Lung (tissue), 12 donors: ENCODE data around the gene LAMB4. TPM values are rescaled to one million over a fixed set of nuclear protein-coding genes. Genes with fewer than 3 reads are reported as not detected.

ENCODE experiments used
- ATAC-seq: fragments of 200-7000 bp; cut with Tn5 transposase; one replicate; pipeline ENCODE4 v1.9.1; 2020; ENCODE audit warnings: moderate number of reproducible peaks; ENCODE audit not compliant: insufficient read depth, low FRiP score
- DNase-seq, 3 donors: peaks; one replicate each; pipeline ENCODE4 v3.0.0-alpha.2; 2013 to 2017
- H3K27ac ChIP-seq, 2 donors: one replicate each; pipeline ENCODE4 v1.5.1; 2013; ENCODE audit warnings: mild to moderate bottlenecking in 2 of 2, moderate library complexity in 2 of 2, control low read depth in 1 of 2, inconsistent platforms in 1 of 2, low read depth in 1 of 2, low read length in 1 of 2
- H3K27me3 ChIP-seq, 3 donors: one replicate each; pipeline ENCODE4 v1.5.1; 2013; ENCODE audit warnings: low read length in 2 of 3; ENCODE audit not compliant: control insufficient read depth in 3 of 3, insufficient read depth in 3 of 3
- H3K36me3 ChIP-seq, 4 donors: one replicate each; pipeline ENCODE4 v1.5.1; 2013; ENCODE audit warnings: low read length in 4 of 4, mild to moderate bottlenecking in 1 of 4, moderate library complexity in 1 of 4; ENCODE audit not compliant: control insufficient read depth in 4 of 4, insufficient read depth in 4 of 4
- H3K4me1 ChIP-seq, 5 donors: one replicate each; pipeline ENCODE4 v1.5.1; 2013; ENCODE audit warnings: low read length in 5 of 5, mild to moderate bottlenecking in 2 of 5, moderate library complexity in 1 of 5; ENCODE audit not compliant: control insufficient read depth in 5 of 5, insufficient read depth in 5 of 5
- H3K4me3 ChIP-seq: one replicate; pipeline ENCODE4 v1.5.1; 2013; ENCODE audit warnings: mild to moderate bottlenecking, control low read depth, moderate library complexity
- H3K9ac ChIP-seq, 2 donors: one replicate each; pipeline ENCODE4 v1.5.1; 2013; ENCODE audit warnings: low read length in 2 of 2, control low read depth in 1 of 2; ENCODE audit not compliant: insufficient read depth in 1 of 2
- H3K9me3 ChIP-seq, 4 donors: one replicate each; pipeline ENCODE4 v1.5.1; 2013; ENCODE audit warnings: low read length in 3 of 4, mild to moderate bottlenecking in 1 of 4, moderate library complexity in 1 of 4; ENCODE audit not compliant: control insufficient read depth in 4 of 4, insufficient read depth in 3 of 4
- CTCF ChIP-seq: IDR thresholded peaks from 2 replicates; pipeline ENCODE4 v1.5.1; 2012; ENCODE audit warnings: mild to moderate bottlenecking; ENCODE audit errors: control extremely low read depth, extremely low read depth
- WGBS, 2 donors: extraction: QIAGEN DNeasy Blood & Tissue Kit; methylation state at CpG; one replicate each; pipeline ENCODE4 v1.1.7; 2013; 5-methylcytosine and 5-hydroxymethylcytosine counted together
- polyA plus RNA-seq, 2 donors: library from polyadenylated mRNA; stranded (reverse); fragments of 200-250 nt; gene quantifications; one replicate each; pipeline ENCODE4 v1.2.1, GENCODE V29; 2013
- total RNA-seq, 2 donors: library from RNA; depleted of rRNA in 1 of 2; stranded (reverse); fragments of >200 nt in 1 of 2; gene quantifications; one replicate each; pipeline ENCODE4 v1.2.1, GENCODE V29; 2014 to 2021
- donor health status: control.
- donor health status: control.
- donor health status: Bipolar disorder and iron deficiency.
- donor health status: healthy.
- donor health status: DM: yes; HTN: yes; CAD: no.

Gene LAMB4
- total and polyA plus RNA-seq, 4 donors, result 0.06 to 0.63 (median 0.28) TPM

- H3K27ac ChIP-seq, result no peak overlapping the region
- no peak for DNase-seq
- H3K4me1 ChIP-seq, result peaks cover 0 to 6% (median 0%) of the 10 kb centered on the region in 5 donors
- no peak for TF ChIP-seq CTCF
- no peak overlapping the region for H3K4me3 ChIP-seq
- no peaks in the 10 kb centered on the region for H3K36me3 ChIP-seq
- ATAC-seq, result no peak
- no peak overlapping the region for H3K9ac ChIP-seq
- WGBS, 2 donors, result 27 to 67% methylated on average over 1 of the region's 1 CpG
- H3K9me3 ChIP-seq, result no peaks in the 10 kb centered on the region
- no peaks in the 10 kb centered on the region for H3K27me3 ChIP-seq
Measured at GRCh38 chr7:108051454-108051853, 78.7 kb downstream of the LAMB4 start.

DNA sequence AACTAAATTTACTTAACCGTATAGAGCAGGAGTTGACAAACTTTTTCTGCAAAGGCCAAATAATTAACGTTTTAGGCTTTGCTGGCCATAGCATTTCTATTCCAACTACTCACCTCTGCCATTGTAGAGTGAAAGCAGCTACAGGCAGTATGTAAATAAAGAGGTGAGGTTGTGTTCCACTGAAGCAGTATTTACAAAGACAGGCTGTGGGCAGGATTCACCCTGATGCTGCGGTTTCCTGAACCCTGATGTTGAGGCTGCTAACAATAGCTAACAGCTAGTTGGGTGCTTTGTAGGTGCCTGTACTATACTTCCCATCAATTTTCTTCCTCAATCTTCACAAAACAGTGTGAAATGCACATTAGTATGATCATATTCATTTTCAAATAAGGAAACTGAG is 80.2 kb downstream of the LAMB4 start:
- TF ChIP-seq CTCF, result no peak
- H3K4me3 ChIP-seq, result no peak overlapping the region
- H3K27me3 ChIP-seq, result no peaks in the 10 kb centered on the region
- H3K9ac ChIP-seq, result no peak overlapping the region
- H3K9me3 ChIP-seq, result no peaks in the 10 kb centered on the region
- ATAC-seq, result no peak
- 88 to 90% methylated on average over 3 of the region's 3 CpGs for WGBS, 2 donors
- DNase-seq, result no peak
- peaks cover 0 to 8% (median 4%) of the 10 kb centered on the region in 5 donors for H3K4me1 ChIP-seq
- no peak overlapping the region for H3K27ac ChIP-seq
- no peaks in the 10 kb centered on the region for H3K36me3 ChIP-seq

- Histone ChIP-seq H3K4me1 (peaks cover 0 to 9% (median 4%) of the 10 kb centered on the region in 5 donors), H3K9me3 (no peaks in the 10 kb centered on the region), H3K27me3 (no peaks in the 10 kb centered on the region), H3K4me3 (no peak overlapping the region), H3K36me3 (no peaks in the 10 kb centered on the region), H3K9ac (no peak overlapping the region), H3K27ac (no peak overlapping the region)
- no peak for DNase-seq
- TF ChIP-seq CTCF, result no peak
- WGBS, 2 donors, result 93 to 95% methylated on average over 3 of the region's 3 CpGs
- no peak for ATAC-seq
Measured at GRCh38 chr7:108048422-108048821, 81.7 kb downstream of the LAMB4 start.

DNA sequence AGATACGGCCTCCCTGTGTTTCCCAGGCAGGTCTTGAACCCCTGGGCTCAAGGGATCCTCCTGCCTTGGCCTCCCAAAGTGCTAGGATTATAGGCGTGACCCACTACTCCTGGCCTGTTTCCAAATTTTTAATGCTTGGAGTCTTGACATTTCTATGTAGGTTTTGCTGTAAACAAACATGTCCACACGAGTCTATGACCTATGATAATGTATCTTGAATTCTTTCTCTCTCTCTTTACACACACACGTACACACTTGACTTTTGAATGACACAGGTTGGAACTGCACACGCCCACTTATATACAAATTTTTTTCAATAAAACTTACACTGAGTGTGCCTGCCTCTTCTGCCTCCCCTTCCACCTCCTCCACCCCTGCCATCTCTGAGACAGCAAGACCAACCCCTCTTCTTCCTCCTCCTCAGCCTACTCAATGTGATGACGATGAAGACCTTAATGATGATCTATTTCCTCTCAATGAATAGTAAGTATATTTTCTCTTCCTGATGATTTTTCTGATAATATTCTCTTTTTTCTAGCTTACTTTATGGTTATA is 83.1 kb downstream of the LAMB4 start:
- DNase-seq (no peak), ATAC-seq (no peak)
- TF ChIP-seq CTCF, result no peak
- H3K27me3 ChIP-seq, result no peaks in the 10 kb centered on the region
- WGBS, 2 donors, result 78 to 89% methylated on average over 6 of the region's 6 CpGs
- H3K4me1 ChIP-seq, result peaks cover 0 to 9% (median 4%) of the 10 kb centered on the region in 5 donors
- H3K9me3 ChIP-seq, result no peaks in the 10 kb centered on the region
- H3K9ac ChIP-seq, result no peak overlapping the region
- no peaks in the 10 kb centered on the region for H3K36me3 ChIP-seq
- no peak overlapping the region for H3K4me3 ChIP-seq
- no peak overlapping the region for H3K27ac ChIP-seq
